Measurements from ENCODE around the gene KCNJ5. TPM values are rescaled to one million over a fixed set of nuclear protein-coding genes. Genes with fewer than 3 reads are reported as not detected.

The KCNJ5 gene
- total RNA-seq, 1 donor = 0.36 TPM

DNA sequence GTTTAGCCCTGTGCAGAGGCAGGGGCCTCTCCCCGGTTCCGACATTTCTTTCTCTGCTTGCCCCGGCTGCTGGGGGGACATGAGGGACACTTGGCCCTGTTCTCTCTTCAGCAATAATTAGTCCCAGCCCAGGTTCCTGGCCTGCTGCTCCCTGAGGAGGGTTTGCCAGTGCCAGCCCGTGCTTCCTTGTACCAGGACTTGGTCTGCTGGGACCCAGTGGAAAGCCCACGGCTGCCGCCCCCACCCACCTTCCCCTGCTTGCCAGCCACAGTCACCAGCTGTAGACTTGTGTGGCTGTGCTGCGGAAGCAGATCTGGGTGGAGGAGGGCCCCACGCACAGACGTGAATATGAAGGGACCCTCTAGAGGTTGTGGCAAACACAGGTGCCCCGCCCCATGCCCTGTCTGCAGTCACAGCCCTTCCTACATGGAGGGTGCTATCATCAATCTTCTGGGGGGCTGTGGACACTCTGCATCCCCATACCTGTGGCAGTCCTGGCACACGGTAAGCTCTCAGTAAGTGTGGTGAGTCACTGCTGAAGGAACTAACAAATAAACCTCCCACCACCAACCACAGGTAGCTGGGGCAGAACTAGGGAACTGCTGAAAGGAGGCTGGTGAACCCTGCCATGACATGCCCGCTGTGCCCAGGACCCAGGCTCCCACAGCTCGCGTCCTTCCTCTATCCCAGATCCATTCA is 50.6 kb downstream of the KCNJ5 start:
- Histone ChIP-seq H3K36me3 (ENCODE audit: insufficient read depth, low read length) (no peaks in the 10 kb centered on the region), H3K4me1 (ENCODE audit: insufficient read depth, low read length) (no peaks in the 10 kb centered on the region), H3K27ac (ENCODE audit: low read depth, low read length) (no peak overlapping the region), H2AFZ (ENCODE audit: low read length) (no peak overlapping the region), H3K4me3 (ENCODE audit: insufficient read depth, low read length) (no peak overlapping the region), H3K27me3 (ENCODE audit: insufficient read depth, low read length) (peaks cover 4% of the 10 kb centered on the region), H3K79me2 (ENCODE audit: insufficient read depth, low read length) (no peaks in the 10 kb centered on the region), H3K9me3 (ENCODE audit: low read depth, low read length) (no peaks in the 10 kb centered on the region), H4K20me1 (ENCODE audit: insufficient read depth, low read length) (no peaks in the 10 kb centered on the region), H3K4me2 (ENCODE audit: insufficient read depth, low read length) (no peak overlapping the region)
- TF ChIP-seq, protein P1, sequence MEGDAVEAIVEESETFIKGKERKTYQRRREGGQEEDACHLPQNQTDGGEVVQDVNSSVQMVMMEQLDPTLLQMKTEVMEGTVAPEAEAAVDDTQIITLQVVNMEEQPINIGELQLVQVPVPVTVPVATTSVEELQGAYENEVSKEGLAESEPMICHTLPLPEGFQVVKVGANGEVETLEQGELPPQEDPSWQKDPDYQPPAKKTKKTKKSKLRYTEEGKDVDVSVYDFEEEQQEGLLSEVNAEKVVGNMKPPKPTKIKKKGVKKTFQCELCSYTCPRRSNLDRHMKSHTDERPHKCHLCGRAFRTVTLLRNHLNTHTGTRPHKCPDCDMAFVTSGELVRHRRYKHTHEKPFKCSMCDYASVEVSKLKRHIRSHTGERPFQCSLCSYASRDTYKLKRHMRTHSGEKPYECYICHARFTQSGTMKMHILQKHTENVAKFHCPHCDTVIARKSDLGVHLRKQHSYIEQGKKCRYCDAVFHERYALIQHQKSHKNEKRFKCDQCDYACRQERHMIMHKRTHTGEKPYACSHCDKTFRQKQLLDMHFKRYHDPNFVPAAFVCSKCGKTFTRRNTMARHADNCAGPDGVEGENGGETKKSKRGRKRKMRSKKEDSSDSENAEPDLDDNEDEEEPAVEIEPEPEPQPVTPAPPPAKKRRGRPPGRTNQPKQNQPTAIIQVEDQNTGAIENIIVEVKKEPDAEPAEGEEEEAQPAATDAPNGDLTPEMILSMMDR (IDR thresholded peaks at IDR 0.05; ENCODE audit: extremely low read depth, low read depth, low read length) = no peak
- no peak for DNase-seq (ENCODE audit: insufficient read length, low spot score, missing footprints)

DNA sequence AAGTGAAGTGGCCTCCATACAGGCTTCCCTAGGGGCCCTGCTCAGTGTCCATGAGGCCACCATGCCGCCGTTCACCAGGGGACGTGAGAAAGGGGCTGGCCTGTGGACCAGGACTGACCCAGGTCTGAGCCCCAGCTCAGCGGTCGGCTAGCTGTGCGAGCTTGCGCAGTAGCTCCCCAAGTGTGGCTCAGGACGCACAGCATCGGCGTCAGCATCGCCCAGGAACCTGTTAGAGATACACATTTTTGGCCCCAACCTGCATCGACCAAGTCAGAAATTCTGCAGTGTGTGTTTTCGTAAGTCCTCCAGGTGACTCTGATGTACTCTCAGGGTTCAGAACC is 51.1 kb downstream of the KCNJ5 start:
- Histone ChIP-seq H3K4me1 (ENCODE audit: insufficient read depth, low read length) (no peaks in the 10 kb centered on the region), H2AFZ (ENCODE audit: low read length) (no peak overlapping the region), H3K4me2 (ENCODE audit: insufficient read depth, low read length) (no peak overlapping the region), H3K27me3 (ENCODE audit: insufficient read depth, low read length) (peaks cover 4% of the 10 kb centered on the region), H3K9me3 (ENCODE audit: low read depth, low read length) (no peaks in the 10 kb centered on the region), H3K27ac (ENCODE audit: low read depth, low read length) (no peak overlapping the region), H3K79me2 (ENCODE audit: insufficient read depth, low read length) (no peaks in the 10 kb centered on the region), H4K20me1 (ENCODE audit: insufficient read depth, low read length) (no peaks in the 10 kb centered on the region), H3K36me3 (ENCODE audit: insufficient read depth, low read length) (no peaks in the 10 kb centered on the region), H3K4me3 (ENCODE audit: insufficient read depth, low read length) (no peak overlapping the region)
- TF ChIP-seq, protein P1 (IDR thresholded peaks at IDR 0.05; ENCODE audit: extremely low read depth, low read depth, low read length) = no peak
- DNase-seq (ENCODE audit: insufficient read length, low spot score, missing footprints) = no peak

DNA sequence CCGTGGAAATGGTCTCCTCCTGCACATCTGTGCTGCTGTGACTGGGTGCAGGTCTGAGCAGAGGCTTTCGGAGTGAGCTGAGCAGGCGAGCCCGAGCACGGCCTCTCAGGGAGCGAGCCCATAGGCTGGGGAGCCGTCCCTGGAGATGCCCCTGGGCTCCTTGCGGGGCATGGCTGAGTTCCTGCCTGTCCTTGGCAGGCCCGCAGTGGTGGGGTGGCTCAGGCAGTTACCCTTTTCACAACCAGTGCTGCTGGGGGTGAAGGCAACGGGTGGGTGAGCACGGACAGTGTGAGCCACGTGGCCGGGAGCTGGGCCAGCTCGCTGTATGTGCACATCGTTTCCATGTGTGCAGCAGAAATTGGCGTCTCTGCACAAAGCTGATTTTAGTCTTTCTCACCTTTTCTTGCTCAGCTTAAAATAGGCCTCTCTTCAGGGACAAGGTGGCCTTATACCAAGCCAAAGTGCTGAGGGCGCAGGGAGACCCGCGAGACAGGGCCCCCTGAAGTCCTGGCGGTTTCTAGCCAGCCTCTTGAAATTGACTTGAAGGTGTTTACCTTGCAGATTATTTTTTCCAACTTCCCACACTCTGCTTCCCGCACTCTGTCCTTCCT is 51.8 kb downstream of the KCNJ5 start, which contains the start of gene TP53AIP1:
Gene TP53AIP1, minus strand, starts transcription at position 55 of the 611 bp plus-strand sequence. CDS start 5,053 bp downstream, outside the sequence.
- DNase-seq (ENCODE audit: insufficient read length, low spot score, missing footprints) = no peak
- Histone ChIP-seq H3K4me2 (ENCODE audit: insufficient read depth, low read length) (no peak within 1 kb of the TSS), H3K4me1 (ENCODE audit: insufficient read depth, low read length) (no peaks in the 10 kb centered on the region), H2AFZ (ENCODE audit: low read length) (no peak within 1 kb of the TSS), H3K79me2 (ENCODE audit: insufficient read depth, low read length) (no peaks in the 10 kb centered on the region), H3K27me3 (ENCODE audit: insufficient read depth, low read length) (peaks cover 4% of the 10 kb centered on the region), H3K36me3 (ENCODE audit: insufficient read depth, low read length) (no peaks in the 10 kb centered on the region), H4K20me1 (ENCODE audit: insufficient read depth, low read length) (no peaks in the 10 kb centered on the region), H3K4me3 (ENCODE audit: insufficient read depth, low read length) (no peak within 1 kb of the TSS), H3K27ac (ENCODE audit: low read depth, low read length) (no peak within 1 kb of the TSS), H3K9me3 (ENCODE audit: low read depth, low read length) (no peaks in the 10 kb centered on the region)
- TF ChIP-seq, protein P1 (IDR thresholded peaks at IDR 0.05; ENCODE audit: extremely low read depth, low read depth, low read length) = no peak

DNA sequence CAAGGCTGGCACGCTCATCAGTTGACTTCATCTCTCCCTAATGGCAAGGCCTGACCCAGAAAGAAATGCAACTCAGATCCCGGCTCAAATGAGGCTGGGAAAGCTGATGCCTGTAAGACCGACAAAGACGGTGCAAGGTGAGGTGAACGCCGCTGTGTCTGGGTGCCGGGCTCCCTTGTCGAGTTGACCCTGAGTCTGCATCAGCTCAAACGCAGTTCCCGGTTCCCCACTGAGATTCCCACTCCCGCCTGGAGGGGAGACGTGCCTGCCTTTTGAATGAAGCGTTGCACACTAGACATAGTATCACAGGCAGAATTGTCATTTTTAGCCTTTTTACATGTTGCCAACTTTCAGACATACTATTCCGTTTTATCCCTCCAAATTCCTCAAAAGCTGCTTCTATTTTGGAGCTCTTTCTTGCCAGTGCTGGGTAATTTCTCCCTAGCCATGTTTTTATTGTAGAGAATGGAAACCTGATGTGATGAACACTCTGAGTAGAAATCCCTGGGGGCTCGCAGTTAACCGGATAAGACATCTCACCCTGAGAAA is 52.3 kb downstream of the KCNJ5 start:
- no peaks in the 10 kb centered on the region for H3K36me3 ChIP-seq (ENCODE audit: insufficient read depth, low read length)
- no peak overlapping the region for H3K4me2 ChIP-seq (ENCODE audit: insufficient read depth, low read length)
- H3K79me2 ChIP-seq (ENCODE audit: insufficient read depth, low read length) = no peaks in the 10 kb centered on the region
- H2AFZ ChIP-seq (ENCODE audit: low read length) = no peak overlapping the region
- H3K4me1 ChIP-seq (ENCODE audit: insufficient read depth, low read length) = no peaks in the 10 kb centered on the region
- no peaks in the 10 kb centered on the region for H3K9me3 ChIP-seq (ENCODE audit: low read depth, low read length)
- peaks cover 4% of the 10 kb centered on the region for H3K27me3 ChIP-seq (ENCODE audit: insufficient read depth, low read length)
- H4K20me1 ChIP-seq (ENCODE audit: insufficient read depth, low read length) = no peaks in the 10 kb centered on the region
- no peak for DNase-seq (ENCODE audit: insufficient read length, low spot score, missing footprints)
- TF ChIP-seq, protein P1 (IDR thresholded peaks at IDR 0.05; ENCODE audit: extremely low read depth, low read depth, low read length) = no peak
- H3K27ac ChIP-seq (ENCODE audit: low read depth, low read length) = no peak overlapping the region
- H3K4me3 ChIP-seq (ENCODE audit: insufficient read depth, low read length) = no peak overlapping the region
